Stimulated activated CD4-positive, alpha-beta T cell treated with anti-CD3 and anti-CD28 coated beads, Interleukin-1b, Interleukin-23, amount 100 ng/mL, for 48 hours (primary cell): Measurements from ENCODE around the gene YKT6.

ENCODE experiments used
- DNase-seq: peaks from one replicate; pipeline ENCODE4 v3.0.0-alpha.2; 2020

YKT6 gene

DNA sequence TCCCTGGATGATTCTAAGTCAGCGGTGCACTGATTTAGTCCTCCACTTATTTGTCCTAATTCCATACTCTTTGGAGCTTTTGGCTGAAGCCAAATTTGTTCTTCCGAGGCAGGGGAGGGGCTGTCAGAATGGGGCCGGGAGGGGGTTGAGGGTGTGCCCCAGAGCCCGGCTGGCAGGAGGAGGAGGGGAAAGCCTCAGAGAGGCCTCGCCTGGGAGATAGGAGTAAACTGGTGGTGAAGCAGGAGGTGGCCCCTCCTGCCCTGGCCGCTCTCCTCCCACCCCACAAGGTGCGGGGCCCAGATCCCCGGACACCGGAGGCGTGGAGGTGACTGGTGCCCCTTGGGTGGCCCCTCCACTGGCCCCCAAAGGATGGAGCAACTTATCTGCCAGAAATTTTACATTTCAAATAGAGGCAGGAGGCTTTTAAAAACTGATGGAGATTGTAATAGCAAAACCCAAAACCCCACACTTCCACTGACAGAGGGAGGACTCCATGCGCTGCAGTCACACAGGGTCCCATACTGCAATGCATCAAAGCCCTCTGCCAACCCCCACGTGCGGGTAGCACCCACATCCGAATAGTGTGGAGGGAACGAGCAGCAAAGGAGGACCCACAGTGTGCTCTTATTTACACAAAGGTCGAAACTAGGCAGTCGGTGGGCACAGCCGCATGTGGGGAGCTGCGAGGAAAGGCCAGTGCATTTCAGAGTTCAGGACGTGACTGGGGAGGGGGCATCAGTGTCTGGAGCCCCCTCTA lies 62.7 kb downstream of the YKT6 start:
- no peak for DNase-seq
